NB4 (cell line): ENCODE measurements around the gene OR51L1.

ENCODE experiments used
- CTCF ChIP-seq: IDR thresholded peaks from one replicate; pipeline ENCODE4 v1.5.1; 2012; ENCODE audit warnings: low read depth, low read length
- MYC ChIP-seq: IDR thresholded peaks from 2 replicates; pipeline ENCODE4 v1.6.1; 2011; ENCODE audit warnings: low read depth, low read length
- POLR2A ChIP-seq: IDR thresholded peaks from 2 replicates; pipeline ENCODE4 v1.6.1; 2011; ENCODE audit warnings: mild to moderate bottlenecking; ENCODE audit not compliant: insufficient read length; ENCODE audit errors: extremely low read depth

GRCh38 chr11:4975436-4975835, 19.2 kb upstream of the OR51L1 start:
- TF ChIP-seq CTCF (no peak), MYC (no peak), POLR2A (no peak)
